ENCODE measurements around the gene TSC2. TPM values are rescaled to one million over a fixed set of nuclear protein-coding genes. Genes with fewer than 3 reads are reported as not detected.

TSC2 gene
- total and polyA plus RNA-seq, 9 of the 15 experiments (the other 6 are each of a cell fraction or from before 2014, with no cell fraction given) = 1.3 to 68.1 (median 16.6) TPM

DNA sequence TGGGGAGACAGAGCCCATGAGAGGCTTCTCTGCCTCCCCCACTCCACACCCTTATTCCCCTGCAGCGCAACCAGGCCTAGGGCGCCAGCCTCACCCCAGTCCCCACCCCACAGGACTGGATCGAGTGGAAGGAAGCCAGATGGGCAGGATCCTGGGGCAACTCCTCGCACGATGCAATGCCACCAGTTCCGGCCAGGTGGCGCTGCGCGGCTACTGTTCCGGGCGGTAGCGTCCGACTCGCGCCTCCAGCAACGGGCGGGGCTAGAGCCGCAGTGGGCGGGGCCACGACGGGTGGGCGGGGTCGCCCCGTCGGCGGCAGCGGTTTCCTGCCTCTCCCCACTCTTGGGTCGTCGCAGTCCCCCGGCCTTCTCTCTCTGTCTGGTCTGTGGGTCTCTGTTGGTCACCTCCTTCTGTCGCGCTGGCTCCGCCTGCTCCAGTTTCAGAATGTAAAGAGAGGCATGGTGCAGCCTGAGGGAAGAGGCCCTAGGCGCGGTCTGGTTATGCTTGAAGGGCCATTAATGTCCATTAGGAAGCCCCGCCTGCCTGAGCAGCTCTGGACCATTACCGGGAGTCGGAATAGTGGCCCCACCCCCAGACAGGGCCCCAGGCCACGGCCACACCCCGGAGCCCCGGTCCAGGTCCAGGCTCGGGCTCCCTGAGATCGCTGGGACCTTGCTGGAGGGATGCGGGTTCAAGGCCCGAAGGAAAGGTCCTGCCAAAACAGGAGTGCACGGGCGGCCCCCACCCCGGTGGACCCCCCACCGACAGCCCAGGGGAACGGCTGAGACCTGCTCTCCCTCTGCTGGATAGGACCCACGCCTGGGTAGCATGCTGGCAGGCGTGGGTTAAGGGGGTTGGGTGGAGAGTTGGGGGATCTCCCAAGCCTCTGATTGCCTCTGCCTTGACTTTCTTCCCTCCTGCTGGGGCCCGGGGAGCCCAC, 24.4 kb upstream of the TSC2 start (continued):
- TF ChIP-seq AFF4 (CRISPR knock-in tag; IDR thresholded peaks at IDR 0.05) (no peak), SPI1 (IDR thresholded peaks at IDR 0.05; ENCODE audit: borderline replicate concordance, low read depth, low read length) (no peak), ZNF324 (CRISPR knock-in tag; IDR thresholded peaks at IDR 0.05) (no peak), ZNF318 (IDR thresholded peaks at IDR 0.05; ENCODE audit: borderline replicate concordance in 1 of 2, low read depth in 1 of 2) (no peak), RBM14 (IDR thresholded peaks at IDR 0.05; ENCODE audit: borderline replicate concordance, insufficient read depth, low read depth, low read length) (no peak), SRSF1 (IDR thresholded peaks at IDR 0.05; ENCODE audit: low read depth, low read length) (no peak), RCOR1 (IDR thresholded peaks at IDR 0.05; ENCODE audit: borderline replicate concordance in 1 of 2, low read depth in 2 of 2, low read length in 2 of 2) (peak in 1 of 2 experiments; percentile 37; a peak in 1 of 4 replicates), SFPQ (IDR thresholded peaks at IDR 0.05; ENCODE audit: low read depth, low read length) (no peak), KDM2B (CRISPR knock-in tag; IDR thresholded peaks at IDR 0.05) (no peak)

Data from K562 (cell line).